Colonic mucosa (tissue), 4 donors: ENCODE measurements around the gene DLG2. TPM values are rescaled to one million over a fixed set of nuclear protein-coding genes. Genes with fewer than 3 reads are reported as not detected.

Experiments used
- DNase-seq: peaks from one replicate; pipeline ENCODE4 v3.0.0-alpha.2; 2020
- H3K27ac ChIP-seq: fragments of 200-600 bp; one replicate; pipeline ENCODE4 v1.8.0; 2021
- H3K27me3 ChIP-seq: fragments of 200-600 bp; one replicate; pipeline ENCODE4 v1.8.0; 2021
- H3K36me3 ChIP-seq: fragments of 200-600 bp; one replicate; pipeline ENCODE4 v1.8.0; 2021
- H3K4me1 ChIP-seq: fragments of 200-600 bp; one replicate; pipeline ENCODE4 v1.8.0; 2021; ENCODE audit warnings: mild to moderate bottlenecking
- H3K4me3 ChIP-seq: fragments of 200-600 bp; one replicate; pipeline ENCODE4 v1.8.0; 2021
- H3K9ac ChIP-seq, 2 donors: one replicate each; pipeline ENCODE4 v1.7.0; 2013; ENCODE audit warnings: control low read depth in 2 of 2, low read depth in 2 of 2, low read length in 2 of 2
- H3K9me3 ChIP-seq: fragments of 200-600 bp; one replicate; pipeline ENCODE4 v1.8.0; 2021
- intact Hi-C: fragments of 100-400 bp; cut with DNase I; formaldehyde crosslinking; loops from one replicate; pipeline ENCODE4 v1.14.1; 2022
- total RNA-seq, 2 donors: library from RNA; stranded (reverse); fragmentation: NEBNext Ultra II Directional in 1 of 2; extraction: Animal tissue kit (Norgen Biotek cat#: 25700) in 1 of 2; gene quantifications; one replicate each; pipeline ENCODE4 v1.2.1, GENCODE V29; 2021
- TF ChIP-seq, protein P1 (sequence below): fragments of 200-600 bp; IDR thresholded peaks from one replicate; pipeline ENCODE4 v1.8.0; 2022; ENCODE audit warnings: antibody characterized with exemption, mild to moderate bottlenecking
- donor health status: healthy.
- donor health status: DM: no; HTN: no; CAD: no.
- donor health status: DM: no; HTN: no; CAD: no.

Gene DLG2
- total RNA-seq, 2 donors from 2014 or later: 1.4 to 3.3 TPM

DNA sequence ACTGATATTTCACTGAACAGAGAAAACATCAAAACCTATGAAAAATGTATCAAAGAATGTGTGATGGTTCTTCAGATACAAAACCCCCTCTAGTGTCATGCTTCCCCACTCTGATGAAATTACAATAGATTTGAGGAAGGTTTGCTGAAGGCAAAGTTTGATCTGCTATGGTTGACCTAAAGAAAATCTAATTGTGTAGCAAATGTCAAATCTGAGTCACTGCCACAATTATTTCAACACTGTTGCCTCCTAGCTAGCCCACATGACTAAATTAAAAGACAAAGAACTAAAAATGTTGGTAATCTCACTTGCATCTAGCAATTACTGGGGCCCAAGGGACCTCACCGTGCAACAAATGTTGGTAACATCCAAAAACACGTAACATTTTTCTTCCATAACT lies 728.0 kb downstream of the DLG2 start:
- Histone ChIP-seq H3K36me3 (no peaks in the 10 kb centered on the region), H3K4me3 (no peak overlapping the region), H3K9me3 (no peaks in the 10 kb centered on the region), H3K27ac (no peak overlapping the region), H3K27me3 (no peaks in the 10 kb centered on the region), H3K4me1 (no peaks in the 10 kb centered on the region), H3K9ac (no peak overlapping the region)
- DNase-seq: no peak
- intact Hi-C loops: no loop called here
- TF ChIP-seq, protein P1, sequence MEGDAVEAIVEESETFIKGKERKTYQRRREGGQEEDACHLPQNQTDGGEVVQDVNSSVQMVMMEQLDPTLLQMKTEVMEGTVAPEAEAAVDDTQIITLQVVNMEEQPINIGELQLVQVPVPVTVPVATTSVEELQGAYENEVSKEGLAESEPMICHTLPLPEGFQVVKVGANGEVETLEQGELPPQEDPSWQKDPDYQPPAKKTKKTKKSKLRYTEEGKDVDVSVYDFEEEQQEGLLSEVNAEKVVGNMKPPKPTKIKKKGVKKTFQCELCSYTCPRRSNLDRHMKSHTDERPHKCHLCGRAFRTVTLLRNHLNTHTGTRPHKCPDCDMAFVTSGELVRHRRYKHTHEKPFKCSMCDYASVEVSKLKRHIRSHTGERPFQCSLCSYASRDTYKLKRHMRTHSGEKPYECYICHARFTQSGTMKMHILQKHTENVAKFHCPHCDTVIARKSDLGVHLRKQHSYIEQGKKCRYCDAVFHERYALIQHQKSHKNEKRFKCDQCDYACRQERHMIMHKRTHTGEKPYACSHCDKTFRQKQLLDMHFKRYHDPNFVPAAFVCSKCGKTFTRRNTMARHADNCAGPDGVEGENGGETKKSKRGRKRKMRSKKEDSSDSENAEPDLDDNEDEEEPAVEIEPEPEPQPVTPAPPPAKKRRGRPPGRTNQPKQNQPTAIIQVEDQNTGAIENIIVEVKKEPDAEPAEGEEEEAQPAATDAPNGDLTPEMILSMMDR: no peak

DNA sequence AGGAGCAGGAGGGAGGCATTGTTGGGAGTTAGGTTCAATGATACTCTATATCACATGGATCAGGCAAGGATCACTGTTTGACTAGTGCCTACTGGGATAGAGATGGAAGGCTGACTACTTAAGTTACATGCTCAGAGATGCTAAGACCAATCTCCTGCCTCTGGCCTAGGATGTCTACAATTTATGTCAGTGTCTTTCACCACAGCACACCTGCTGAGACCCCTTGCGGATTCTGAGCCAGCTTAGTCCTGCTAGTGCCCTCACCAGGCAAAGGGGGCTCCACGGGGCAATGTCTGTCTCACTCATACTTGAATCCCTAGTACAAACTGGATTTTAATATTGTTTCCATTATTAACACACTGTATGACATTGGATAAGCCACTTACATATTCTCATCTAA lies 732.5 kb downstream of the DLG2 start:
- Histone ChIP-seq H3K27me3 (no peaks in the 10 kb centered on the region), H3K4me3 (no peak overlapping the region), H3K9ac (no peak overlapping the region), H3K36me3 (no peaks in the 10 kb centered on the region), H3K27ac (no peak overlapping the region), H3K9me3 (no peaks in the 10 kb centered on the region), H3K4me1 (no peaks in the 10 kb centered on the region)
- TF ChIP-seq, protein P1: no peak
- no peak for DNase-seq
- intact Hi-C loops: no loop called here

DNA sequence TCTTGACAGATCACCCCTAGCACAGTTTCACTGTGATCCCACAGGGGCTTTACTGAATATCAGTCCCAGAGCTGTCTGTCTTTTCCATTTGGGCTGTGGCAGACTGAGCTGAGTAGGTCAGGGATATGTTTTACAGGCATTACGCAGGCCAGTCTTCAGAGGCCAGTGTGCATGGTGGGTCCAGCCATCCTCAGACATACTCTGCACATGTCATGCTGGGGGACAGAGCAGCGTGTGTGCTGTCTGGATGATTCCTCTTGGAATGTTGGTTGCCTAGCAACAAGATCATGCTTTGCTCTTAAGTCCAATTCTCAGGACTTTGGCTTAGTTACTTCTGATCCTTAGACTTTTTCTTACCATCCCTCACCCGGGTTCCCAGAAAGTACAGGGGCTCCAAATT lies 736.5 kb downstream of the DLG2 start:
- Histone ChIP-seq H3K4me1 (no peaks in the 10 kb centered on the region), H3K36me3 (no peaks in the 10 kb centered on the region), H3K9ac (no peak overlapping the region), H3K27me3 (no peaks in the 10 kb centered on the region), H3K4me3 (no peak overlapping the region), H3K27ac (no peak overlapping the region), H3K9me3 (no peaks in the 10 kb centered on the region)
- intact Hi-C loops: no loop called here
- no peak for DNase-seq
- TF ChIP-seq, protein P1: no peak

DNA sequence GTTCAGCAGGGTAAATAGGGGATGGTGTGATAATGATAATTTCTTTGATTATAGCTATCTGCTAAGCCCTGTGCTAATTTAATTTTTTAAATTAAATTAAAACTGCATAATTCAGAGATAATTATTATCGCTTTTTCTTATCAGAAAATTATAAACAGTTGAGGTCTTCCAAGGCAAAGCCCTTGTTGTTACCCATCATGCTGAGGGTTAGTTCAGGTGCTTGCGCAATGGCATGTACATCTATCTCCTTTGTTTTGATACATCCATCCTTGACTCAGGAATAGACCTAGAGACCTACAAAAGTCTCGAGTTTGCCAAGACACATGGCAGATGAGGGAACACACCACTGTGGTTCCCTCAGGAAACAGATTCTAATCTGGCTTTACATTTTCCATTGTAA lies 737.6 kb downstream of the DLG2 start:
- Histone ChIP-seq H3K27me3 (no peaks in the 10 kb centered on the region), H3K36me3 (no peaks in the 10 kb centered on the region), H3K4me1 (no peaks in the 10 kb centered on the region), H3K4me3 (no peak overlapping the region), H3K9me3 (no peaks in the 10 kb centered on the region), H3K27ac (no peak overlapping the region), H3K9ac (no peak overlapping the region)
- intact Hi-C loops: no loop called here
- TF ChIP-seq, protein P1: no peak
- no peak for DNase-seq

DNA sequence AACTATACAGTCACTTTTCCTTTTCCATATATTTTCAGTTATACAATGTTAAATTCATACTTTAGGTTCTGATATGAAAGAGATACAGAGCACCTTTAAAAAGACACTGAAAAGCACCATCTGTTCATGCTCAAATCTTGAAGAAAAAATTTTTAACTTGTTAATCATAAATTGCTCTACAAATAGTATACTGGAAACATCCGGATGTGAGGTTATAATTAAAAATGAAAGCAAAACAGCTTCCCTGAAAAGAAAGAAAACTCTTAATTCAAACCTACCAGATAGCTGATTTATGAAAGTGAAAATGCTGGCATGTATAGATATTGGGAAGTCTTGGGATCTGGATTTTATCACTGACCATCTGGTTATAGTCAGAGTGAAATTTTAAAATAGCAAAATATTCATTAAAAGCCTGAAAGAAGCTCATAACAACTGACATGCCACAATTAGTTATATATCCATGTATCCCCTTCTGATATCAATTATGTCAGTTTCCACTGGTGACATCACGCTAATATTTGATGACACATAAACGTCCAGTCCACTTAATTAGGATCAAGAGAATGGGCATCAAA lies 740.0 kb downstream of the DLG2 start:
- Histone ChIP-seq H3K27me3 (no peaks in the 10 kb centered on the region), H3K4me1 (no peaks in the 10 kb centered on the region), H3K4me3 (no peak overlapping the region), H3K27ac (no peak overlapping the region), H3K36me3 (no peaks in the 10 kb centered on the region), H3K9ac (no peak overlapping the region), H3K9me3 (no peaks in the 10 kb centered on the region)
- intact Hi-C loops: no loop called here
- no peak for DNase-seq
- TF ChIP-seq, protein P1: no peak
